PFSK-1 (cell line): ENCODE results near the gene DPP9.

ENCODE experiments used
- FOXP2 ChIP-seq: optimal IDR thresholded peaks from 2 replicates; pipeline ENCODE3; 2011; ENCODE audit warnings: borderline replicate concordance, control low read depth, inconsistent platforms; ENCODE audit not compliant: insufficient read depth; ENCODE audit errors: extremely low read length, extremely low read depth
- POLR2AphosphoS5 ChIP-seq: IDR thresholded peaks from 2 replicates; pipeline ENCODE4 v1.6.1; 2012; ENCODE audit warnings: low read depth, mild to moderate bottlenecking, control low read depth, low read length, moderate library complexity
- REST ChIP-seq, 2 experiments: IDR thresholded peaks; 2 replicates each; pipeline versions ENCODE4 v1.6.1 to v1.8.0; 2011 to 2012; ENCODE audit warnings: low read depth in 2 of 2, low read length in 2 of 2, control low read depth in 1 of 2, inconsistent platforms in 1 of 2, mild to moderate bottlenecking in 1 of 2, moderate library complexity in 1 of 2; ENCODE audit not compliant: insufficient read depth in 1 of 2
- SIN3A ChIP-seq: IDR thresholded peaks from 2 replicates; pipeline ENCODE4 v1.6.1; 2012; ENCODE audit warnings: mild to moderate bottlenecking, low read length, moderate library complexity, borderline replicate concordance; ENCODE audit not compliant: insufficient read depth
- TAF1 ChIP-seq: IDR thresholded peaks from 2 replicates; pipeline ENCODE4 v1.6.1; 2012; ENCODE audit warnings: low read length, control low read depth, borderline replicate concordance; ENCODE audit not compliant: insufficient read depth

The DPP9 gene

GRCh38 chr19:4707956-4708650, 15.5 kb downstream of the DPP9 start:
- TF ChIP-seq SIN3A (no peak), FOXP2 (no peak), POLR2AphosphoS5 (no peak), REST (IDR thresholded peaks at IDR 0.05; ENCODE audit: insufficient read depth in 1 of 2, low read depth in 2 of 2, low read length in 2 of 2) (no peak), TAF1 (no peak)

GRCh38 chr19:4707322-4707721, 16.3 kb downstream of the DPP9 start:
- TF ChIP-seq TAF1 (no peak), FOXP2 (no peak), REST (IDR thresholded peaks at IDR 0.05; ENCODE audit: insufficient read depth in 1 of 2, low read depth in 2 of 2, low read length in 2 of 2) (no peak), POLR2AphosphoS5 (no peak), SIN3A (no peak)

- no peak for TF ChIP-seq POLR2AphosphoS5
- no peak for TF ChIP-seq REST (IDR thresholded peaks at IDR 0.05; ENCODE audit: insufficient read depth in 1 of 2, low read depth in 2 of 2, low read length in 2 of 2)
These were observed 18.1 kb downstream of the DPP9 start for GRCh38 chr19:4705413-4706131.

- TF ChIP-seq POLR2AphosphoS5 (no peak), TAF1 (no peak), SIN3A (no peak), REST (IDR thresholded peaks at IDR 0.05; ENCODE audit: insufficient read depth in 1 of 2, low read depth in 2 of 2, low read length in 2 of 2) (no peak), FOXP2 (no peak)
These were observed 19.3 kb downstream of the DPP9 start for GRCh38 chr19:4704317-4704673.
